Measurements from ENCODE around the gene SP8. TPM values are rescaled to one million over a fixed set of nuclear protein-coding genes. Genes with fewer than 3 reads are reported as not detected.

Gene SP8
- polyA plus RNA-seq, 3 donors: not detected

DNA sequence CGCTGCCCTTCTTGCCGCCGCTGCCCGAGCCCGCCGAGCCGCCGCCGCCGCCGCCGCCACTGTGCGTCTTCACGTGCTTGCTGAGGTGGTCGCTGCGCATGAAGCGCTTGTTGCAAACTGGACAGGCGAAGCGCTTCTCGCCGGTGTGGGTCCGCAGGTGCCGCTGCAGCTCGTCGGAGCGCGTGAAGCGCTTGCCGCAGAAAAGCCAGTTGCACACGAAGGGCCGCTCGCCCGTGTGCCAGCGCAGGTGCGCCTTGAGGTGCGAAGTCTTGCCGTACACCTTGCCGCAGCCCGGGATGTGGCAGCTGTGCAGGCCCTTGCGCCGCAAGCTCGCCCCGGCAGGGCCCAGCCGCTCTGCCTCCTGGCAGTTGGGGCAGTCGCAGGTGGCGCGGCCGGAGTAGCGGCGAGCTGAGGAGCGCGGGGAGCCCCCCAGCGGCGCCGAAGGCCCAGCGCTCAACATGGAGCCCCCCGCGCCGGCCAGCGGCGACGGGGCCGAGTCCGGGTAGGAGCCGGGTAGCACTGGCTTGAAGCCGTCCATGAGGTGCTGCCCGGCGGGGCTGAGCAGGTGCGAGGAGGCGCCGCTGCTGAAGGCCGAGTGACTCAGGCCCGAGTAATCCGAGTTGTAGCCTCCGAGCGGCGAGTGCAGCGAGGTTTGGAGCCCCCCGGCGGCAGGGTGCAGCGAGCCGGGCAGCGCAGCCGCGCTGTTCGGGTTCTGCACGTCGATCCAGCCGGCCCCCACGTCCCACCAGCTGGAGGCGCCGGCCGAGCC, 2.1 kb downstream of the SP8 start:
- H3K27me3 Mint-ChIP-seq (ENCODE audit: low read depth in 3 of 3): peaks cover 81 to 97% (median 91%) of the 10 kb centered on the region in 3 donors
- H3K4me3 ChIP-seq (replicated peaks in 1 of 3; ENCODE audit: low read depth in 2 of 3, low read length in 3 of 3): peak overlapping the region in 1 of 3 experiments; percentile 73
- peaks cover 0 to 28% of the 10 kb centered on the region in 2 donors for H3K9me3 ChIP-seq (replicated peaks in 1 of 2; ENCODE audit: control insufficient read depth in 1 of 2, insufficient read depth in 1 of 2, low read length in 2 of 2)
- peaks cover 4 to 33% (median 25%) of the 10 kb centered on the region in 7 donors for H3K9me3 Mint-ChIP-seq
- no peak overlapping the region for H3K27ac ChIP-seq (ENCODE audit: low read depth in 1 of 2, low read length in 2 of 2)
- peaks cover 33% of the 10 kb centered on the region for H3K4me1 Mint-ChIP-seq
- H3K27ac Mint-ChIP-seq: no peak overlapping the region
- intact Hi-C loops (cut with micrococcal nuclease): loop anchor here in 1 of 2 donors (10.0 kb wide), 1 partner anchor 720 kb away; no protein-coding TSS in a partner anchor
- DNase-seq: no peak
- no peaks in the 10 kb centered on the region for H4K20me1 ChIP-seq (ENCODE audit: insufficient read depth, low read length)
- H3K27me3 ChIP-seq (ENCODE audit: control insufficient read depth in 2 of 2, insufficient read depth in 2 of 2, low read length in 2 of 2): peaks cover 89 to 97% of the 10 kb centered on the region in 2 donors
- TF ChIP-seq, protein P1, sequence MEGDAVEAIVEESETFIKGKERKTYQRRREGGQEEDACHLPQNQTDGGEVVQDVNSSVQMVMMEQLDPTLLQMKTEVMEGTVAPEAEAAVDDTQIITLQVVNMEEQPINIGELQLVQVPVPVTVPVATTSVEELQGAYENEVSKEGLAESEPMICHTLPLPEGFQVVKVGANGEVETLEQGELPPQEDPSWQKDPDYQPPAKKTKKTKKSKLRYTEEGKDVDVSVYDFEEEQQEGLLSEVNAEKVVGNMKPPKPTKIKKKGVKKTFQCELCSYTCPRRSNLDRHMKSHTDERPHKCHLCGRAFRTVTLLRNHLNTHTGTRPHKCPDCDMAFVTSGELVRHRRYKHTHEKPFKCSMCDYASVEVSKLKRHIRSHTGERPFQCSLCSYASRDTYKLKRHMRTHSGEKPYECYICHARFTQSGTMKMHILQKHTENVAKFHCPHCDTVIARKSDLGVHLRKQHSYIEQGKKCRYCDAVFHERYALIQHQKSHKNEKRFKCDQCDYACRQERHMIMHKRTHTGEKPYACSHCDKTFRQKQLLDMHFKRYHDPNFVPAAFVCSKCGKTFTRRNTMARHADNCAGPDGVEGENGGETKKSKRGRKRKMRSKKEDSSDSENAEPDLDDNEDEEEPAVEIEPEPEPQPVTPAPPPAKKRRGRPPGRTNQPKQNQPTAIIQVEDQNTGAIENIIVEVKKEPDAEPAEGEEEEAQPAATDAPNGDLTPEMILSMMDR (IDR thresholded peaks at IDR 0.05): no peak
- H3K4me1 ChIP-seq (ENCODE audit: control insufficient read depth in 1 of 2, insufficient read depth in 2 of 2, low read length in 2 of 2): peaks cover 29 to 40% of the 10 kb centered on the region in 2 donors
- peak overlapping the region; percentile 53 for H2AFZ ChIP-seq (ENCODE audit: insufficient read depth, low read depth, low read length, poor library complexity, severe bottlenecking)
- H3K9ac ChIP-seq (ENCODE audit: insufficient read depth, low read length, poor library complexity, severe bottlenecking): no peak overlapping the region
- peak overlapping the region in 1 of 2 donors; percentile 71 for H3K4me3 Mint-ChIP-seq
- WGBS (ENCODE audit: insufficient coverage): 3% methylated on average over 93 of the region's 93 CpGs
- no peaks in the 10 kb centered on the region for H3K36me3 ChIP-seq (replicated peaks in 1 of 2; ENCODE audit: control insufficient read depth in 1 of 2, insufficient read depth in 2 of 2, low read length in 2 of 2)
- H3K79me2 ChIP-seq (ENCODE audit: insufficient read depth, low read length): no peaks in the 10 kb centered on the region
- H3K36me3 Mint-ChIP-seq: peaks cover 9 to 15% of the 10 kb centered on the region in 2 donors
- peak overlapping the region; percentile 75 for H3K4me2 ChIP-seq (replicated peaks; ENCODE audit: extremely low read depth, low read length, poor library complexity, severe bottlenecking)

DNA sequence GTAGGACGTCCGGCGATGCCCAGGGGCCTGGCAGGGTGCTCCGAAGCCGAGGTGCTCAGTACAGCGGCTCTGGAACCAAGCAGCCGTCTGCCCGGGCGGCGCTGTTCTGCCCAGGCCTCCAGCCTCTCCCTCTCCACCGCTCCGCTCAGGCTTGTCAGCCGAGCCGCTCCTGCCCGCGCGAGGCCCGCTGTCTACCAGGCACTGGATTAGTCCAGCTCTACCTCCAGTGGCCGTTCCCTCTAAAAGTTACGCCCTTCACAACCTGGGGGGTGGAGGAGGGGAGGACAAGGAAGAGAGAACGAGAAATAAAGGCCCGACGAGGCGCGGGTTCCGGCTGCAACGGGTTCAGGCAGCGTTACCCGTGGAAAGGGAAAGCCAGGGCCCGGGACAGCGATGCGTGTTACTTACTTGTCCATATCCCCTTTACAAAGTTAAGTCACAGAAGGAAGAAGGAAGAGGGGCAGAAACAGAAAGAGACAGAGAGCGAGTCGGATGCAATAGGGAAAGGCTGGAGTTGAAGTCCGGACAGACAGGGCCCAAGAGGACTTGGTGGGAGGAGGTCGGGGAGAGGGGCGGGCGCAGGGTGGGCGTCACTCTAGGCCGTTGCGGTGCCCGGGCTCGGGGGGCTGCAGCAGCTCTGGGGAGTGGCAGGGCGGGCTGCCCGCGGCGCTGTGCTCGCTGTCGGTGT, 2.8 kb downstream of the SP8 start:
- intact Hi-C loops (cut with micrococcal nuclease): loop anchor here in 1 of 2 donors (10.0 kb wide), 1 partner anchor 721 kb away; no protein-coding TSS in a partner anchor
- Mint-ChIP-seq H3K9me3 (peaks cover 4 to 36% (median 27%) of the 10 kb centered on the region in 7 donors), H3K27me3 (ENCODE audit: low read depth in 3 of 3) (peaks cover 85 to 97% (median 93%) of the 10 kb centered on the region in 3 donors), H3K27ac (peak overlapping the region in 1 of 7 donors; percentile 26), H3K36me3 (peaks cover 9 to 15% of the 10 kb centered on the region in 2 donors), H3K4me1 (peaks cover 36% of the 10 kb centered on the region), H3K4me3 (peak overlapping the region; percentile 82 to 97)
- DNase-seq: peak in 2 of 3 donors; percentile 16 to 38
- Histone ChIP-seq H3K9ac (ENCODE audit: insufficient read depth, low read length, poor library complexity, severe bottlenecking) (no peak overlapping the region), H3K4me2 (replicated peaks; ENCODE audit: extremely low read depth, low read length, poor library complexity, severe bottlenecking) (peak overlapping the region; percentile 75), H3K27ac (ENCODE audit: low read depth in 1 of 2, low read length in 2 of 2) (no peak overlapping the region), H4K20me1 (ENCODE audit: insufficient read depth, low read length) (no peaks in the 10 kb centered on the region), H3K79me2 (ENCODE audit: insufficient read depth, low read length) (no peaks in the 10 kb centered on the region), H3K4me3 (replicated peaks in 1 of 3; ENCODE audit: low read depth in 2 of 3, low read length in 3 of 3) (peak overlapping the region in 2 of 3 experiments; percentile 9 to 73), H3K27me3 (ENCODE audit: control insufficient read depth in 2 of 2, insufficient read depth in 2 of 2, low read length in 2 of 2) (peaks cover 89 to 97% of the 10 kb centered on the region in 2 donors), H3K4me1 (ENCODE audit: control insufficient read depth in 1 of 2, insufficient read depth in 2 of 2, low read length in 2 of 2) (peaks cover 29 to 40% of the 10 kb centered on the region in 2 donors), H2AFZ (ENCODE audit: insufficient read depth, low read depth, low read length, poor library complexity, severe bottlenecking) (peak overlapping the region; percentile 53), H3K9me3 (replicated peaks in 1 of 2; ENCODE audit: control insufficient read depth in 1 of 2, insufficient read depth in 1 of 2, low read length in 2 of 2) (peaks cover 0 to 35% of the 10 kb centered on the region in 2 donors), H3K36me3 (replicated peaks in 1 of 2; ENCODE audit: control insufficient read depth in 1 of 2, insufficient read depth in 2 of 2, low read length in 2 of 2) (no peaks in the 10 kb centered on the region)
- whole genome bisulfite sequencing (ENCODE audit: insufficient coverage): 1% methylated on average over 25 of the region's 49 CpGs
- TF ChIP-seq, protein P1 (IDR thresholded peaks at IDR 0.05): no peak
